GM19452 (cell line): ENCODE results near the gene YWHAQ.
"Not testable (repeated sequence)": the region's sequence is repeated elsewhere in the genome, so short reads cannot be mapped to it uniquely, and the experiment has no call there.

Experiments
- ATAC-seq: cut with Tn5 transposase; IDR thresholded peaks from one replicate; pipeline ENCODE4 v1.9.1; 2021; ENCODE audit not compliant: unreplicated experiment

Gene YWHAQ

GRCh38 chr2:9631878-9632700 lies 1.3 kb upstream of the YWHAQ start:
- no peak for ATAC-seq

DNA sequence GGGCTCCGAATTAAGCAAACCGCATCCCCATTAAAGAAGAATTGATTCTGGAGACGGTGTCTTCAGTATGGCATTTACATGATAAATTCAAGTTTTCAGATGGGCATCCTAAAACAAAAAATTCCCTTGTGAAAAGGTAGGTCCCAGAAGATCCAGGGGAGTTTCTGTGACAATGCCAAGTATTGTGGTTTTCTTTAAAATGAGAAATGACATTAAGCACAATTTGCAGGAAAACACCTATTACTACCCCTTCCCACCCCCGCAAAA lies 689 bp upstream of the YWHAQ start:
- no peak for ATAC-seq

DNA sequence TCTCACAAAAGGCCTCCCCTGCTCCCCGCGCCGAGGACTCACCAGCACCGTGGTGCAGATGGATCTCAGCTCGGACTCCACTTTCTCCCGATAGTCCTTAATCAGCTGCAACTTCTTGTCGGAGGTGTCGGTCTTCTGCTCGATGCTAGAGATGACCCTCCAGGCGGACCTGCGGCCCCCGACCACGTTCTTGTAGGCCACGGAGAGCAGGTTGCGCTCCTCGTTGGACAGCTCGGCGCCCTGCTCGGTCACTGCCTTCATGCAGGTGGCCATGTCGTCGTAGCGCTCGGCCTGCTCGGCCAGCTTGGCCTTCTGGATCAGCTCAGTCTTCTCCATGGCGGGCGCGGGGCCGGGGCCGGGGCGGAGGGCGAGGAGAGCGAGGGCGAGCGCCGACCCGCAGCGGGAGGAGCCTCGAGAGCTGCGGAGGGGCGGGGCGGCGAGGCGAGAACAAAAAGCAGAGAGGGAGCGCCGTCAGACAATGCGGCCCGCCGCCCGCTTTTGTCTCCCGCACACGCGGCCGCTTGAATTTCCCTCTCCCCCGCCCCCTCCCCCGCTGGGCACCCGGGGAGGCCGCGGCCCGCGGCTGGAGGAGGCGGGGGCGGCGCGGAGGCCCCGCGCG lies 571 bp downstream of the YWHAQ start:
- ATAC-seq, result peak; percentile 47

GRCh38 chr2:9629222-9630116 lies 1.3 kb downstream of the YWHAQ start:
- no peak for ATAC-seq

GRCh38 chr2:9627310-9627709 lies 3.5 kb downstream of the YWHAQ start:
- no peak for ATAC-seq

DNA sequence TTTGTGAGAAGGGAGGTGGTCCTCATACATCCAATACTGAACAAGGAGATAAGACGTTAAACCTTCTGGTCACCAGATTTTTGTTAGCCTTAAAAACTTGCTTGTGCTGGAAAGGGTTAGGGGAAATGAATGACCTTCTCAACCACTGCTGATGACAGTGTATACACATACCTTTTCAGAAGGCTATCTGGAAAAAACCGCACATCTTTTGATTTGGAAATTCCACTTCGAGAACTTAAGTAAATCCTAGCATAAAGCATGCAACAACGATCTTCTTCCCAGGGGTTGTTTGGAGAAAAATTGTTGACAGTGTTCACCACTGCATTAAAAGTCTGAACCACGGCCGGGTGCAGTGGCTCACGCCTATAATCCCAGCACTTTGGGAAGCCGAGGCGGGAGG lies 7.6 kb downstream of the YWHAQ start:
- ATAC-seq, result no peak

- ATAC-seq, result not testable (repeated sequence)
These were observed 9.1 kb downstream of the YWHAQ start for GRCh38 chr2:9621655-9622054.

DNA sequence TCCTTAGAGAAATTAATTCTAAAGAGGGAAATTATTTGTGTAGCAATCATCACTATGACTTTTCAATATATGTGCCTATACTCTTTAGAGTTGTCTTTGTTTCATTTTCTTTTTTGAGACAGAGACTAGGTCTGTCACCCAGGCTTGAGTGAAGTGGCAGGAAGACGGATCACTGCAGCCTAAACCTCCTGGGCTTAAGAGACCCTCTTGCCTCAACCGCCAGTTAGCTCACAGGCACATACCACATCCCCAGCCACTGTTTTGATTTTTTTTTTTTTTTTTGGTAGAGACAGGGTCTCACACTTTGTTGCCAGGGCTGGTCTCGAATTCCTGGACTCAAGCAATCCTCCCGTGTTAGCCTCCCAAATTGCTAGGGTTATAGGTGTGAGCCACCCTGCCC lies 12.4 kb downstream of the YWHAQ start:
- no peak for ATAC-seq

GRCh38 chr2:9617749-9618148 lies 13.0 kb downstream of the YWHAQ start:
- no peak for ATAC-seq

DNA sequence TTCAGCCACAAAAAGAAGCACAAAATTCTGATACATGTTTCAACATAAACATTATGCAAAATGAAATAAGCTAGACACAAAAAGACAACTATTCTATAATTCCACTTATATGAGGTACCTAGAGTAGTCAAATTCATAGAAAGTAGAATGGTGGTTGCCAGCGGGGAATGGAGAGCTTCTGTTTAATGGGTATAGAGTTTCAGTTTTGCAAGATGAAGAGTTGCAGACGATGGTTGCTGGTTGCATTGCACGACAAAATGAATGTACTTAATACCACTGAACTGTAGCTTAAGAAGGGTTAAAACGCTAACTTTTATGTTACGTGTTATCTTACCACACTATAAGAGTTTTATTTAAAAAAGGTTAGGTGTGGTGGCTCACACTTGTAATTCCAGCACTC lies 13.5 kb downstream of the YWHAQ start:
- no peak for ATAC-seq

- ATAC-seq, result no peak
These were observed 16.2 kb downstream of the YWHAQ start for GRCh38 chr2:9614562-9614961.

DNA sequence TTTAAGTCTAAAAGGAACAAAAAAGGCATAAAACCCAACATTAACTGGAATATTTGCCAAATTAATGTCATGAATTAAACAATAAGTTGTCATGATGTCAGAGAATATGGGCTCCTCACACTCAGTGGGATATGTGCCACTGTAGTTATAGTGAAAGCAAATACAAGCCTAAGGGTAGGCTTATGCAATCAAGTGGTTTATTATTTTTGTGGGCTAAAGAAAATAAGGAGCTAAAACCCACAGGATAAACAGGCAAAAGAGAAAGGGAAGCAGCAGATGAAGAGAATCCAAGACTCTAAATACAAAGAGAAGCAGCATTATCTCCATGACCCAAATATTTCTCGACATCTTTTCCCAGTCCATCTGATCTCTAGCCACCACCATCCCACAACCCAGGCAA lies 17.5 kb downstream of the YWHAQ start:
- ATAC-seq, result no peak

GRCh38 chr2:9611549-9611912 lies 19.3 kb downstream of the YWHAQ start:
- not testable (repeated sequence) for ATAC-seq

- ATAC-seq, result no peak
These were observed 19.8 kb downstream of the YWHAQ start for GRCh38 chr2:9610781-9611548.

DNA sequence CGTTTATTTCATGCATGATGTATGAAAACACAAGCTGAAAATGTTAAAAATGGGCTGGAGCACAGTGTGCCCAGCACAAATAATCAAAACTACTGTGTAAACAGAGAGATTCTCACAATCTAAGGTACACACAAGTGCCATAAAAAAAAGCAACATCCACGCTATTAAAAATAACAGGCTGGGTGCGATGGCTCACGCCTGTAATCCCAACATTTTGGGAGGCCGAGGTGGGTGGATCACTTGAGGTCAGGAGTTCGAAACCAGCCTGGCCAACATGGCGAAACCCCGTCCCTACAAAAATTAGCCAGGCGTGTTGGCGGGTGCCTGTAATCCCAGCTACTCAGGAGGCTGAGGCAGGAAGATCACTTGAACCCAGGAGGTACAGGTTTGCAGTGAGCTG lies 22.3 kb downstream of the YWHAQ start:
- peak; percentile 6 for ATAC-seq

DNA sequence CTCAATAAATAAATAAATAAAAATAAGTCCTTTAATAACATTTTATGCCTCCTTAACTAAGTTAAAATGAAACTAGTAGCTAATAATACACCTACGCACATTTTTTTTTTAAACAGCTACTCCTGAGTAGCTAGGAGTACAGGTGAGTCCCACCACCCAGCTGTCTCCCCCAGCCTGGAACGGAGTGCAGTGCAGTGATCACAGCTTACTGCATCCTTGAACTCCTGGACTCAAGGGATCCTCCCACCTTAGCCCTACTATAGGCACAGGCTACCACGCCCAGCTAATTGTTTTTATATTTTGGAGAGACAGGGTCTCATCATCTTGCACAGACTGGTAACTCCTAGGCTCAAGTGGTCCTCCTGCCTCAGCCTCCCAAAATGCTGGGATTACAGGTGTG lies 28.4 kb downstream of the YWHAQ start:
- ATAC-seq, result no peak

- no peak for ATAC-seq
These were observed 29.4 kb downstream of the YWHAQ start for GRCh38 chr2:9601397-9601796.

- ATAC-seq, result no peak
These were observed 31.4 kb downstream of the YWHAQ start for GRCh38 chr2:9599430-9599829.

GRCh38 chr2:9596621-9597311 lies 34.0 kb downstream of the YWHAQ start:
- no peak for ATAC-seq

GRCh38 chr2:9595746-9596145 lies 35.1 kb downstream of the YWHAQ start:
- no peak for ATAC-seq

GRCh38 chr2:9595256-9595655 lies 35.5 kb downstream of the YWHAQ start:
- not testable (repeated sequence) for ATAC-seq
